ENCODE results near the gene NCOA4. TPM values are rescaled to one million over a fixed set of nuclear protein-coding genes. Genes with fewer than 3 reads are reported as not detected.

Gene NCOA4
- polyA plus RNA-seq, 6 donors from 2014 or later, result 145 to 251 (median 154) TPM

DNA sequence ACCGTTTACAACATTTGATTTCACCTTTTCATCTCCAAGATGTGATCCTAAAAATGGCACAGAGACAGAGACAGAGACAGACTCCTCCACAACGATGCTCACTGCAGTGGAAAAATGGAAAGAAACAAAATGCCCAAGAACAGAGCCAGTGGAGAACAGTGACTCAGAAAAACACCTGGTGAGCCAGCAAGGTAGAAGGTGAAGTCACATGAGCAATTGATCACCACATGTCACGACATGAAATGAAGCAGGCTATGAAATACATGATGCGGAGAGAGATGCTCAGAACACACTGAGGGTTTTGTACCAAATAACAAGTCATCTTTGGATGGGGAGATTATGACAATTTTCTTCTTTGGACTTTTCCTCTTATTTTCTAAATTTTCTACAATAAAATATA is 12.1 kb upstream of the NCOA4 start:
- no peaks in the 10 kb centered on the region for H3K36me3 Mint-ChIP-seq
- no peak for DNase-seq
- no peak overlapping the region for H3K4me3 Mint-ChIP-seq
- ATAC-seq (ENCODE audit: low read depth in 2 of 2), result no peak
- H3K9me3 Mint-ChIP-seq, result no peaks in the 10 kb centered on the region
- no peaks in the 10 kb centered on the region for H3K4me1 Mint-ChIP-seq
- H3K27me3 Mint-ChIP-seq, result no peaks in the 10 kb centered on the region
- no peak overlapping the region for H3K27ac Mint-ChIP-seq

DNA sequence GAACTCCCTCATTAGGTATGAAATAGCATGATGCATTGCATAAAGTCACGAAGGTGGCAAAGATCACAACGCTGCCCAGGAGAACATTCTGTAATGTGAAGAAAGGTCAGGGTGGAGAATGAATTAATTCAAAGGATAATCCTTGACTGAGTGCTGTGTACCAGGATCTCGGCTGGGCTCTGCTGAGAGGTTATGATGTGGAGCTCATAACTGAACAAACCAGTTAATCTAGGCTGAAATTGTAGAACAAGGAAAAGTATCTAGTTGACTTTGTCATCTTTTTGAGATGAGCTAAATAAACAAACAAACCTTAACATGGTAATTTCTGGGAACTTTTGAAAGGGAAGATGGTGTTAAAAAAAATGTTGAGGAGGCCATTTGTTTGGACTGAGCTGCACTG is 9.6 kb upstream of the NCOA4 start:
- Mint-ChIP-seq H3K27me3 (peaks cover 0 to 12% (median 5%) of the 10 kb centered on the region in 3 donors), H3K36me3 (no peaks in the 10 kb centered on the region), H3K4me1 (no peaks in the 10 kb centered on the region), H3K9me3 (no peaks in the 10 kb centered on the region), H3K27ac (no peak overlapping the region), H3K4me3 (no peak overlapping the region)
- no peak for ATAC-seq (ENCODE audit: low read depth in 2 of 2)
- no peak for DNase-seq

- no peaks in the 10 kb centered on the region for H3K36me3 Mint-ChIP-seq
- no peak overlapping the region for H3K27ac Mint-ChIP-seq
- no peaks in the 10 kb centered on the region for H3K9me3 Mint-ChIP-seq
- peaks cover 0 to 12% (median 5%) of the 10 kb centered on the region in 3 donors for H3K27me3 Mint-ChIP-seq
- ATAC-seq (ENCODE audit: low read depth in 2 of 2), result no peak
- H3K4me3 Mint-ChIP-seq, result no peak overlapping the region
- no peak for DNase-seq
- H3K4me1 Mint-ChIP-seq, result no peaks in the 10 kb centered on the region
Measured at GRCh38 chr10:46037107-46037825, 6.8 kb upstream of the NCOA4 start.

DNA sequence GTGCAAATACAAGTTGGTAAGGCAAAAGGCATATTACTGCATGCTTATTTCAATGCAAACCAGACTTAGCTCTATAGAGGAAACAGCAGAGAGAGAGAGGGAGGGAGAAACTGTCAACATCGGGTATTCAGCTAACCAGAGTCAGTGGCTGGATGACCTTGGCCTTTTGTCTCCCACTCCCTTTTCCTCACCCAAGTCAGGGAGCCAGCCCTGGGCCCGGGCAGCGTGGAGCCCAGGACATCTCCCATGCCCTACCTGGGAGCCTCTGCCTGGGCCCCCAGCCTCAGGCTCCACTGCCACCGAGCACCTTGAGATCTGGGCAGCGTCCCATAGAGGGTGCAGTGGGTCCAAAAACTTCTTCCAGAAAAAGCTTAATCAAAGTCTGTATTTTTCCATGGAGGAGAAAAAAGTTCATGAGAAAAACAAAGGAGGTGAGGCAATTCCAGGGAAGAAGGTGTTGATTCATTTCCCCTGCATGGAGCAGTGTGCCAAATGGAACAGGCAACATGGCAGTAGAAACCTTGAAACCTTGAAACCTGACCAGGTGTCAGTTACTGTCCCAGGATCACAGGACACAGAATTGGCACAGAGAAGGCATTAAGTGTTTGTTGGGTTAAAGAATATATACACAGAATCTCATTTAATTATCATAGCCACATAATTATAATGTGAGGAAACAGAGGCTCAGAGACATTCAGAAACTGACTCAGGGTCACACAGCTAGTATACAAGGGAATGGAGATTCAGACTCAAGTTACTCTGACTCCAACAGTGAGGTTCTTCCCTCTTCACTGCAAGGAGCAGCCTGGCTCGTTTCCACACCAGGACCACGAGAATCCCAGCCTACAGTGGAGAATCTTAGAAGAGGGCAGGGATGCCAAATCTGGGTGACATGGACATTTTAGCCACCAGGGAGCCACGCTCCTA is 5.8 kb upstream of the NCOA4 start:
- DNase-seq, result no peak
- no peak overlapping the region for H3K27ac Mint-ChIP-seq
- peaks cover 0 to 4% (median 0%) of the 10 kb centered on the region in 3 donors for H3K4me1 Mint-ChIP-seq
- no peak for ATAC-seq (ENCODE audit: low read depth in 2 of 2)
- H3K9me3 Mint-ChIP-seq, result no peaks in the 10 kb centered on the region
- peaks cover 0 to 12% (median 5%) of the 10 kb centered on the region in 3 donors for H3K27me3 Mint-ChIP-seq
- H3K36me3 Mint-ChIP-seq, result no peaks in the 10 kb centered on the region
- H3K4me3 Mint-ChIP-seq, result no peak overlapping the region

GRCh38 chr10:46033602-46034011 is 3.2 kb upstream of the NCOA4 start:
- no peak overlapping the region for H3K4me3 Mint-ChIP-seq
- H3K27me3 Mint-ChIP-seq, result peaks cover 0 to 12% (median 5%) of the 10 kb centered on the region in 3 donors
- peaks cover 18 to 22% (median 18%) of the 10 kb centered on the region in 3 donors for H3K4me1 Mint-ChIP-seq
- no peaks in the 10 kb centered on the region for H3K36me3 Mint-ChIP-seq
- no peak for DNase-seq
- H3K27ac Mint-ChIP-seq, result no peak overlapping the region
- no peaks in the 10 kb centered on the region for H3K9me3 Mint-ChIP-seq
- no peak for ATAC-seq (ENCODE audit: low read depth in 2 of 2)

GRCh38 chr10:46031648-46032532 is 1.5 kb upstream of the NCOA4 start:
- ATAC-seq (ENCODE audit: low read depth in 2 of 2), result no peak
- no peak for DNase-seq
- peaks cover 25 to 34% (median 33%) of the 10 kb centered on the region in 3 donors for H3K4me1 Mint-ChIP-seq
- H3K27me3 Mint-ChIP-seq, result peaks cover 0 to 12% (median 5%) of the 10 kb centered on the region in 3 donors
- H3K27ac Mint-ChIP-seq, result peak overlapping the region in 3 of 6 donors; percentile 78 to 91 (median 84)
- peak overlapping the region in 7 of 8 donors; percentile 16 to 82 (median 52) for H3K4me3 Mint-ChIP-seq
- H3K9me3 Mint-ChIP-seq, result no peaks in the 10 kb centered on the region
- H3K36me3 Mint-ChIP-seq, result no peaks in the 10 kb centered on the region

- H3K4me3 Mint-ChIP-seq, result peak overlapping the region; percentile 79 to 99 (median 97)
- ATAC-seq (ENCODE audit: low read depth in 2 of 2) (no peak), DNase-seq (no peak)
- H3K9me3 Mint-ChIP-seq, result no peaks in the 10 kb centered on the region
- no peaks in the 10 kb centered on the region for H3K27me3 Mint-ChIP-seq
- no peaks in the 10 kb centered on the region for H3K36me3 Mint-ChIP-seq
- peak overlapping the region; percentile 91 to 99 (median 96) for H3K27ac Mint-ChIP-seq
- H3K4me1 Mint-ChIP-seq, result peaks cover 38 to 54% (median 51%) of the 10 kb centered on the region in 3 donors
Measured at GRCh38 chr10:46029461-46030030, 877 bp downstream of the NCOA4 start.

GRCh38 chr10:46028584-46029460 is 1.6 kb downstream of the NCOA4 start:
- ATAC-seq (ENCODE audit: low read depth in 2 of 2) (peak; percentile 12 to 18), DNase-seq (peak; percentile 41)
- Mint-ChIP-seq H3K27ac (peak overlapping the region in 3 of 6 donors; percentile 78 to 94 (median 91)), H3K27me3 (no peaks in the 10 kb centered on the region), H3K9me3 (no peaks in the 10 kb centered on the region), H3K4me1 (peaks cover 45 to 61% (median 56%) of the 10 kb centered on the region in 3 donors), H3K36me3 (no peaks in the 10 kb centered on the region), H3K4me3 (peak overlapping the region; percentile 41 to 99 (median 96))

DNA sequence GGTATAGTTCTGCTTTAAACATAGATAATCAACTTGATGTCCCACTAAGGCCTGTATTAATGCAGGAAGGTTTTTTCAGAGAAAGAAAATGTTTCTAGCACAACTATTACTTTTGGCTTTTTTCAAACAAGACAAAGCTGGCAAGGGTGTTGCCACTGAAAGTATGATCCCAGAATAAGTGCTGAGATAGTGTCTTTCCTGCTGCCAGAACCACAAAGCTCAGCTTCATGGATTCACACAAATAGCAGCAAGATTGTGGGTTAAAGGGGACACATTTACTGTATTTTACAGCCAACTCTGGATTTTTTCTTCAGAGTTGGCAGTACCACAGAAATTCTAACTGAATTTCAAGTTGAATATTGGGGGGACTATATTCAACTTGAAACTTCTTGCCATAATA is 4.3 kb downstream of the NCOA4 start:
- peak overlapping the region in 2 of 6 donors; percentile 18 to 75 for H3K27ac Mint-ChIP-seq
- H3K36me3 Mint-ChIP-seq, result no peaks in the 10 kb centered on the region
- no peaks in the 10 kb centered on the region for H3K9me3 Mint-ChIP-seq
- no peaks in the 10 kb centered on the region for H3K27me3 Mint-ChIP-seq
- peaks cover 57 to 79% (median 66%) of the 10 kb centered on the region in 3 donors for H3K4me1 Mint-ChIP-seq
- DNase-seq (no peak), ATAC-seq (ENCODE audit: low read depth in 2 of 2) (no peak)
- H3K4me3 Mint-ChIP-seq, result peak overlapping the region in 1 of 8 donors; percentile 23

DNA sequence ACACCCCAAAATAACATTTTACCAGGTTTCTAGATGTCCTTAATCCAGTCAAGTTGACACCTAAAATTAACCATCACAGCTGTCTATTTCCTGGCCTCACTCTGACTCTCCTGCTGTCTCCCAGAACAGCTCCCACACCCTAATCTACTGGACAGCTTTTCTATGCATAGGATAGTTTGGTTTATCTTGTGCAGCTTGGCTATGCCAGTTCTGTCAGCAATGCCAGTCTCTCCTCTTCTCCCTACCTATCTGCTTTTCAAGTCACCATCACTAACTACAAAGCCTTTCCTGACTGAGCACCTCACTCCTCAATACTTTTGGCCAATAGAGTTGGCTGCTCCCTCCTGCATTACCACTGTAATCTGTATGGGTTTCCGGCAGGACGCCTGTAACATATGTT is 5.0 kb downstream of the NCOA4 start:
- peak overlapping the region in 3 of 8 donors; percentile 9 to 23 (median 16) for H3K4me3 Mint-ChIP-seq
- no peaks in the 10 kb centered on the region for H3K9me3 Mint-ChIP-seq
- no peaks in the 10 kb centered on the region for H3K27me3 Mint-ChIP-seq
- H3K4me1 Mint-ChIP-seq, result peaks cover 54 to 81% (median 65%) of the 10 kb centered on the region in 3 donors
- ATAC-seq (ENCODE audit: low read depth in 2 of 2) (no peak), DNase-seq (no peak)
- peak overlapping the region in 4 of 6 donors; percentile 18 to 75 (median 50) for H3K27ac Mint-ChIP-seq
- no peaks in the 10 kb centered on the region for H3K36me3 Mint-ChIP-seq

DNA sequence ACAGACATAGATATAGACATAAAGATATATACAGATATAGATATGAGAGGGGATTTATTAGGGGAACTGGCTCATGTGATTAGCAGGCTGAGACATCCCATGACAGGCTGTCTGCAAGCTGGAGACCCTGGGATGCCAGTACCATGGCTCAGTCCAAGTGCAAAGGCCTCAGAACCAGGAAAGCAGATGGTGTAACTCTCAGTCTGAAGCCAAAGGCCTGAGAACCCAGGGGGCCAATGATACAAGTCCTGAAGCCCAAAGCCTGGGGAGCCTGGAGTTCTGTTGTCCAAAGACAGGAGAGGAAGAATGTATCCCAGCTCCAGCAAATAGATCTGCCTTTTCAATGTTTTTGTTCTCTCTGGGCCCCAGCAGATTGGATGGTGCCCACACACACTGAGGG is 5.5 kb downstream of the NCOA4 start:
- Mint-ChIP-seq H3K27me3 (no peaks in the 10 kb centered on the region), H3K27ac (peak overlapping the region in 1 of 6 donors; percentile 74), H3K9me3 (no peaks in the 10 kb centered on the region), H3K36me3 (no peaks in the 10 kb centered on the region), H3K4me3 (peak overlapping the region in 1 of 8 donors; percentile 82), H3K4me1 (peaks cover 52 to 85% (median 65%) of the 10 kb centered on the region in 3 donors)
- DNase-seq, result no peak
- no peak for ATAC-seq (ENCODE audit: low read depth in 2 of 2)

Data from naive B cell (primary cell).